Measurements from ENCODE around the gene CFAP46. TPM values are rescaled to one million over a fixed set of nuclear protein-coding genes. Genes with fewer than 3 reads are reported as not detected.

CFAP46 gene
- total RNA-seq = 0.26 and 0.54 TPM in 2 replicates

DNA sequence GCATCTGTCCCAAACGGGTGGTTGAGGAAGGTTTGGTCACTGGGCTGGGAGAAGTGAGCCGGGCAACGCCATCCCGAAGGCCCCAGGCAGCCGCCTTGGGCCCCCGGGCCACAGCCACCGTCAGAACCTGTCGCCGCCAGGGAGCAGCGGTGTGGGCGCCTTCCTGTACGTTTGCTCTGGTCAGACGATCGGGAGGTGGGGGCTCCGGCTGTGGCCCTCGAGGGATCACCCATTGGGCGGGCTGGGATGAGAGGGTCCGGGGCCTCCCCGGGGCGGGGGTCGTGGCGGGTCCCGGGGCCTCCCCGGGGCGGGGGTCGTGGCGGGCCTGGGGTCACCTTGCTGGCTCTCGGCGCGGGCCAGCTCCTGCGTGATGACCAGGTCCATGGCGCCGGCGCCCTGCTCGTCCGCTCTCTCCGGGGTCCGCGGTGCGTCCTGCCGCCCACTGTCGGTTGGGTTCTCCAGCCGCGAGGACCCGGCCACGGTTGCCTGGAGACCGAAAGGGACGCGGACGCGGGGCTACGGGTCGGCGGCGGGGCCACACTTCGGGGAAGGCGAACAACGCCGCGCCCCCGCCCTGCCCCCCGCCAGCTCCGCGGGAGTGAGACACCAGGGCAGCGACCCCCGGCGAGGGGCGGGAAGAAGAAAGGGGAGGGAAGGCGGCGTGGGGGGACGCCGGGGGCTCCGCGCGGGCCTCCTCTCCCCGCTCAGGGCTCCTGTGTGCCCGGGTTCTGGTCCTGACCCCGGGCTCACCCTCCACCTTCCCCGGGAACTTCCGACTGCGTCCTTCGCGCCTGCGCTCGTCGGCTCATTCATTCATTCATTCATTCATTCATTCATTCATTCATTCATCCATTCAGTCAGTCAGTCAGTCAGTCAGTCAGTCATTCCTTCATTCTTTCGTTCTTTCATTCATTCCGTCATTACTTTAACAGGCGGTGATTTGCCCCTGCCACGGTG, at the start of gene CFAP46:
Gene CFAP46 (minus strand): TSS at position 470 of the 957 bp plus-strand sequence. CDS start 86 bp downstream, at position 384.

GRCh38 chr10:132785723-132786475, 156.5 kb downstream of the CFAP46 start, which contains the start of gene NKX6-2:
NKX6-2 (minus strand) TSS chr10:132786147; CDS start chr10:132785948, 199 bp downstream.

Other genes with a start within 250 kb of the CFAP46 start
- gene NKX6-2, start 156.4 kb downstream of the CFAP46 start, total RNA-seq = not detected in 2 replicates
- not detected in 2 replicates for gene ADGRA1, start 145.4 kb upstream of the CFAP46 start, total RNA-seq
- not detected in 2 replicates for gene KNDC1, start 217.6 kb upstream of the CFAP46 start, total RNA-seq

Measured in dermis lymphatic vessel endothelial cell (primary cell).